ENCODE data around the gene NCOA5. TPM values are rescaled to one million over a fixed set of nuclear protein-coding genes. Genes with fewer than 3 reads are reported as not detected.

NCOA5 gene
- total and polyA plus RNA-seq, 10 of the 15 experiments (the other 5 are each of a cell fraction or from before 2014, with no cell fraction given): 7.7 to 38.1 (median 30.1) TPM

- no peak overlapping the region for H3K9ac ChIP-seq (ENCODE audit: control insufficient read depth, insufficient read depth, low read length)
- ChIA-PET RAD21 (ENCODE audit: unreplicated experiment) (no interaction called here), SMC1A (ENCODE audit: uncharacterized antibody, unreplicated experiment) (no interaction called here), POLR2A (no interaction called here), CTCF (no interaction called here)
- no peaks in the 10 kb centered on the region for H4K20me1 ChIP-seq (ENCODE audit: control insufficient read depth, insufficient read depth)
- H3K36me3 ChIP-seq (ENCODE audit: control insufficient read depth in 2 of 2, insufficient read depth in 2 of 2, low read length in 1 of 2): no peaks in the 10 kb centered on the region
- ATAC-seq (no peak), FAIRE-seq (no peak), DNase-seq (ENCODE audit: low read depth, low spot score) (no peak)
- no peaks in the 10 kb centered on the region for H3K79me2 ChIP-seq (ENCODE audit: control insufficient read depth, insufficient read depth, low read length)
- H3K4me3 ChIP-seq: no peak overlapping the region
- H3K9me3 ChIP-seq (replicated peaks; ENCODE audit: control insufficient read depth, insufficient read depth, low read length): no peaks in the 10 kb centered on the region
- TF ChIP-seq MTA3 (IDR thresholded peaks at IDR 0.05; ENCODE audit: borderline replicate concordance, low read length) (no peak), HDGF (IDR thresholded peaks at IDR 0.05) (no peak), MXI1 (IDR thresholded peaks at IDR 0.05; ENCODE audit: low read depth, low read length) (no peak)
- BruUV-seq (replicated peaks): no TSS peak
- intact Hi-C loops (cut with micrococcal nuclease; ENCODE audit: unreplicated experiment) (no loop called here), in situ Hi-C loops (cut with MboI) (no loop called here)
- no peak overlapping the region for H3K27ac ChIP-seq (ENCODE audit: control insufficient read depth, insufficient read depth)
- no peak overlapping the region for H3K4me2 ChIP-seq (ENCODE audit: control insufficient read depth, insufficient read depth)
- H3K27me3 ChIP-seq (replicated peaks in 1 of 2; ENCODE audit: control insufficient read depth in 2 of 2, insufficient read depth in 2 of 2, low read length in 1 of 2): peaks cover 3 to 4% of the 10 kb centered on the region in 2 experiments
- WGBS (ENCODE audit: insufficient coverage, insufficient replicate concordance, low lambda C conversion rate, missing lambda C conversion rate): 0% methylated on average over 2 of the region's 5 CpGs
- H2AFZ ChIP-seq (ENCODE audit: control insufficient read depth, low read depth, low read length): no peak overlapping the region
- no peaks in the 10 kb centered on the region for H3K4me1 ChIP-seq (ENCODE audit: control insufficient read depth, insufficient read depth, low read length)
Observed at GRCh38 chr20:46035253-46035652, 54.5 kb downstream of the NCOA5 start.

- Histone ChIP-seq H4K20me1 (ENCODE audit: control insufficient read depth, insufficient read depth) (no peaks in the 10 kb centered on the region), H3K27ac (ENCODE audit: control insufficient read depth, insufficient read depth) (no peak overlapping the region), H3K27me3 (replicated peaks in 1 of 2; ENCODE audit: control insufficient read depth in 2 of 2, insufficient read depth in 2 of 2, low read length in 1 of 2) (peaks cover 3 to 4% of the 10 kb centered on the region in 2 experiments), H3K9ac (ENCODE audit: control insufficient read depth, insufficient read depth, low read length) (no peak overlapping the region), H3K4me3 (no peak overlapping the region), H3K79me2 (ENCODE audit: control insufficient read depth, insufficient read depth, low read length) (no peaks in the 10 kb centered on the region), H3K36me3 (ENCODE audit: control insufficient read depth in 2 of 2, insufficient read depth in 2 of 2, low read length in 1 of 2) (no peaks in the 10 kb centered on the region), H2AFZ (ENCODE audit: control insufficient read depth, low read depth, low read length) (no peak overlapping the region), H3K4me2 (ENCODE audit: control insufficient read depth, insufficient read depth) (no peak overlapping the region), H3K4me1 (ENCODE audit: control insufficient read depth, insufficient read depth, low read length) (no peaks in the 10 kb centered on the region), H3K9me3 (replicated peaks; ENCODE audit: control insufficient read depth, insufficient read depth, low read length) (no peaks in the 10 kb centered on the region)
- SMC1A ChIA-PET (ENCODE audit: uncharacterized antibody, unreplicated experiment): no interaction called here
- ATAC-seq: no peak
- WGBS (ENCODE audit: insufficient coverage, insufficient replicate concordance, low lambda C conversion rate, missing lambda C conversion rate): 28% methylated on average over 3 of the region's 3 CpGs
- no peak for FAIRE-seq
- intact Hi-C loops (cut with micrococcal nuclease; ENCODE audit: unreplicated experiment) (no loop called here), in situ Hi-C loops (cut with MboI) (no loop called here)
- no TSS peak for BruUV-seq (replicated peaks)
- RAD21 ChIA-PET (ENCODE audit: unreplicated experiment): no interaction called here
- POLR2A ChIA-PET: no interaction called here
- CTCF ChIA-PET: no interaction called here
- no peak for DNase-seq (ENCODE audit: low read depth, low spot score)
- TF ChIP-seq BMI1 (IDR thresholded peaks at IDR 0.05; ENCODE audit: borderline replicate concordance) (no peak), KLF5 (IDR thresholded peaks at IDR 0.05; ENCODE audit: partially characterized antibody) (no peak), FOXK2 (IDR thresholded peaks at IDR 0.05) (no peak), HDGF (IDR thresholded peaks at IDR 0.05) (no peak), SREBF1 (IDR thresholded peaks at IDR 0.05; ENCODE audit: low read length) (no peak), EGR1 (IDR thresholded peaks at IDR 0.05; ENCODE audit: borderline replicate concordance in 1 of 2, low read depth in 2 of 2, low read length in 2 of 2) (no peak)
- TF ChIP-seq, protein P1, sequence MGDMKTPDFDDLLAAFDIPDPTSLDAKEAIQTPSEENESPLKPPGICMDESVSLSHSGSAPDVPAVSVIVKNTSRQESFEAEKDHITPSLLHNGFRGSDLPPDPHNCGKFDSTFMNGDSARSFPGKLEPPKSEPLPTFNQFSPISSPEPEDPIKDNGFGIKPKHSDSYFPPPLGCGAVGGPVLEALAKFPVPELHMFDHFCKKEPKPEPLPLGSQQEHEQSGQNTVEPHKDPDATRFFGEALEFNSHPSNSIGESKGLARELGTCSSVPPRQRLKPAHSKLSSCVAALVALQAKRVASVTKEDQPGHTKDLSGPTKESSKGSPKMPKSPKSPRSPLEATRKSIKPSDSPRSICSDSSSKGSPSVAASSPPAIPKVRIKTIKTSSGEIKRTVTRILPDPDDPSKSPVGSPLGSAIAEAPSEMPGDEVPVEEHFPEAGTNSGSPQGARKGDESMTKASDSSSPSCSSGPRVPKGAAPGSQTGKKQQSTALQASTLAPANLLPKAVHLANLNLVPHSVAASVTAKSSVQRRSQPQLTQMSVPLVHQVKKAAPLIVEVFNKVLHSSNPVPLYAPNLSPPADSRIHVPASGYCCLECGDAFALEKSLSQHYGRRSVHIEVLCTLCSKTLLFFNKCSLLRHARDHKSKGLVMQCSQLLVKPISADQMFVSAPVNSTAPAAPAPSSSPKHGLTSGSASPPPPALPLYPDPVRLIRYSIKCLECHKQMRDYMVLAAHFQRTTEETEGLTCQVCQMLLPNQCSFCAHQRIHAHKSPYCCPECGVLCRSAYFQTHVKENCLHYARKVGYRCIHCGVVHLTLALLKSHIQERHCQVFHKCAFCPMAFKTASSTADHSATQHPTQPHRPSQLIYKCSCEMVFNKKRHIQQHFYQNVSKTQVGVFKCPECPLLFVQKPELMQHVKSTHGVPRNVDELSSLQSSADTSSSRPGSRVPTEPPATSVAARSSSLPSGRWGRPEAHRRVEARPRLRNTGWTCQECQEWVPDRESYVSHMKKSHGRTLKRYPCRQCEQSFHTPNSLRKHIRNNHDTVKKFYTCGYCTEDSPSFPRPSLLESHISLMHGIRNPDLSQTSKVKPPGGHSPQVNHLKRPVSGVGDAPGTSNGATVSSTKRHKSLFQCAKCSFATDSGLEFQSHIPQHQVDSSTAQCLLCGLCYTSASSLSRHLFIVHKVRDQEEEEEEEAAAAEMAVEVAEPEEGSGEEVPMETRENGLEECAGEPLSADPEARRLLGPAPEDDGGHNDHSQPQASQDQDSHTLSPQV (IDR thresholded peaks at IDR 0.05): no peak
- TF ChIP-seq, protein P2, sequence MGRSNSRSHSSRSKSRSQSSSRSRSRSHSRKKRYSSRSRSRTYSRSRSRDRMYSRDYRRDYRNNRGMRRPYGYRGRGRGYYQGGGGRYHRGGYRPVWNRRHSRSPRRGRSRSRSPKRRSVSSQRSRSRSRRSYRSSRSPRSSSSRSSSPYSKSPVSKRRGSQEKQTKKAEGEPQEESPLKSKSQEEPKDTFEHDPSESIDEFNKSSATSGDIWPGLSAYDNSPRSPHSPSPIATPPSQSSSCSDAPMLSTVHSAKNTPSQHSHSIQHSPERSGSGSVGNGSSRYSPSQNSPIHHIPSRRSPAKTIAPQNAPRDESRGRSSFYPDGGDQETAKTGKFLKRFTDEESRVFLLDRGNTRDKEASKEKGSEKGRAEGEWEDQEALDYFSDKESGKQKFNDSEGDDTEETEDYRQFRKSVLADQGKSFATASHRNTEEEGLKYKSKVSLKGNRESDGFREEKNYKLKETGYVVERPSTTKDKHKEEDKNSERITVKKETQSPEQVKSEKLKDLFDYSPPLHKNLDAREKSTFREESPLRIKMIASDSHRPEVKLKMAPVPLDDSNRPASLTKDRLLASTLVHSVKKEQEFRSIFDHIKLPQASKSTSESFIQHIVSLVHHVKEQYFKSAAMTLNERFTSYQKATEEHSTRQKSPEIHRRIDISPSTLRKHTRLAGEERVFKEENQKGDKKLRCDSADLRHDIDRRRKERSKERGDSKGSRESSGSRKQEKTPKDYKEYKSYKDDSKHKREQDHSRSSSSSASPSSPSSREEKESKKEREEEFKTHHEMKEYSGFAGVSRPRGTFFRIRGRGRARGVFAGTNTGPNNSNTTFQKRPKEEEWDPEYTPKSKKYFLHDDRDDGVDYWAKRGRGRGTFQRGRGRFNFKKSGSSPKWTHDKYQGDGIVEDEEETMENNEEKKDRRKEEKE (IDR thresholded peaks at IDR 0.05): no peak
Observed at GRCh38 chr20:46034039-46034438, 55.7 kb downstream of the NCOA5 start.

Data from GM12878 (cell line).